GM10248 (cell line): ENCODE results near the gene EME2.

Experiments
- CTCF ChIA-PET: fragments of 300-600 bp; sonication (Branson Sonifier 250); formaldehyde crosslinking; extraction: SDS; loops from one replicate; lab custom pipeline; 2021; ENCODE audit warnings: antibody characterized with exemption; lab: Yijun Ruan, JAX
- POLR2A ChIA-PET: fragments of 350-650 bp; sonication (Branson Sonifier 250); formaldehyde crosslinking; extraction: SDS; loops from one replicate; lab custom pipeline; 2020; ENCODE audit warnings: antibody characterized with exemption; lab: Yijun Ruan, JAX
- DNase-seq: peaks from one replicate; pipeline ENCODE4 v3.0.0; 2012; ENCODE audit errors: extremely low spot score
- TF ChIP-seq, protein P1 (sequence below): IDR thresholded peaks from 2 replicates; pipeline ENCODE4 v1.5.1; 2012; ENCODE audit warnings: mild to moderate bottlenecking, low read depth; ENCODE audit errors: extremely low read depth, missing control alignments, control extremely low read depth

The EME2 gene

DNA sequence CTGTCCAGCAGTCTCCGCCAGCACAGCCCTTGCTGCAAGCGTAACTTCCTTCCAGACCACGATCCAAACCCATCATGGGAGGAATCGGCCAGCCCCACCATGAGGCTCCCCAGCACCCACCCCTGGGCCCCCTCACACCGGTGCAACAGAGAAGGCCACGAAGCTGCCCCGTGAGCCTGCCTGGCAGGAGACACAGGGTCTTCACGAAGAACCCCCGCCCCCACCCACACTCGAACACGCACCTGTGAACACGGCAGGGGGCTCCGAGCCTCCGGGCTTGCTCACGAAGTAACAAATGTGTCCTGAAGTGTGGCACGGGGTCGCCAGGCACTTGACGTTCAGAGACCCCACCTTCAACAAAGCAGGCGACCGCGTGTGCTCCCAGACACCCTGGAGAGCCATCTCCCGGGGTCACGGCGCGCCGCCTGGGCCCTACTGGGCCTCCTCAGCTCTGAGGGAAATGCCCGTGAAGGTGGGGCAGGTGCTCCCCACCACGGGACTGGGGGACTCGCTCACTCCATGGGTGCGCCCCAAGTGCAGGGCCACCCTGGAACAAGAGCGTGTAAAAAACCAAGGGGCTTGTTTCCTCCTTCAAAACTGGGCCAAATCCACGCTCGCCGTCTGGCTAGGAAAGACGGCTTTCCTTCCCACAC is 46.4 kb downstream of the EME2 start:
- CTCF ChIA-PET, result no interaction called here
- DNase-seq, result no peak
- POLR2A ChIA-PET, result no interaction called here
- TF ChIP-seq, protein P1, sequence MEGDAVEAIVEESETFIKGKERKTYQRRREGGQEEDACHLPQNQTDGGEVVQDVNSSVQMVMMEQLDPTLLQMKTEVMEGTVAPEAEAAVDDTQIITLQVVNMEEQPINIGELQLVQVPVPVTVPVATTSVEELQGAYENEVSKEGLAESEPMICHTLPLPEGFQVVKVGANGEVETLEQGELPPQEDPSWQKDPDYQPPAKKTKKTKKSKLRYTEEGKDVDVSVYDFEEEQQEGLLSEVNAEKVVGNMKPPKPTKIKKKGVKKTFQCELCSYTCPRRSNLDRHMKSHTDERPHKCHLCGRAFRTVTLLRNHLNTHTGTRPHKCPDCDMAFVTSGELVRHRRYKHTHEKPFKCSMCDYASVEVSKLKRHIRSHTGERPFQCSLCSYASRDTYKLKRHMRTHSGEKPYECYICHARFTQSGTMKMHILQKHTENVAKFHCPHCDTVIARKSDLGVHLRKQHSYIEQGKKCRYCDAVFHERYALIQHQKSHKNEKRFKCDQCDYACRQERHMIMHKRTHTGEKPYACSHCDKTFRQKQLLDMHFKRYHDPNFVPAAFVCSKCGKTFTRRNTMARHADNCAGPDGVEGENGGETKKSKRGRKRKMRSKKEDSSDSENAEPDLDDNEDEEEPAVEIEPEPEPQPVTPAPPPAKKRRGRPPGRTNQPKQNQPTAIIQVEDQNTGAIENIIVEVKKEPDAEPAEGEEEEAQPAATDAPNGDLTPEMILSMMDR, result no peak

DNA sequence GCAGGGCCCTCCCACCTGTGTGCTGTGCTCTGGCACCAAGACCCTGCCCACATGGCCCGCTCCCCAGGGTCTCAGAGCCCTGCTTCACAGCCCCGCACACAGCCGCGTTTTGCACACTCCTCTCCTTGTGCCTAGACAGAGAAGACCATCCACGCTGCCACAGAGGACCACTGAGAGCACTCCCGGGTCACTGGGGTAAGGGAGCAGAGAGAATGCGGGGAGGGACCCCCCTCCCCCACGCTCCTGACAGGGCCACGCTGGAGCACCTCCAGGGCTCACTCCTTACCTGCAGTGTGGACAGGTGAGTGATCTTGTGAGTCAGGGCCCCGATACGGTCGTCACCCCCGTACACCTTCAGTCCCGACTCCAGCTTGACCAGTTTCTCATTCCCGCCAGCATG is 47.0 kb downstream of the EME2 start:
- ChIA-PET POLR2A (no interaction called here), CTCF (interaction anchor here (1.2 kb wide), 1 partner anchor 9 kb away, joined by 4 read pairs; no protein-coding TSS in a partner anchor)
- no peak for DNase-seq
- TF ChIP-seq, protein P1, result no peak

GRCh38 chr16:1820096-1820945 is 47.7 kb downstream of the EME2 start:
- DNase-seq, result no peak
- TF ChIP-seq, protein P1, result no peak
- ChIA-PET CTCF (interaction anchor here (1.2 kb wide), 1 partner anchor 10 kb away, joined by 4 read pairs; no protein-coding TSS in a partner anchor), POLR2A (no interaction called here)

DNA sequence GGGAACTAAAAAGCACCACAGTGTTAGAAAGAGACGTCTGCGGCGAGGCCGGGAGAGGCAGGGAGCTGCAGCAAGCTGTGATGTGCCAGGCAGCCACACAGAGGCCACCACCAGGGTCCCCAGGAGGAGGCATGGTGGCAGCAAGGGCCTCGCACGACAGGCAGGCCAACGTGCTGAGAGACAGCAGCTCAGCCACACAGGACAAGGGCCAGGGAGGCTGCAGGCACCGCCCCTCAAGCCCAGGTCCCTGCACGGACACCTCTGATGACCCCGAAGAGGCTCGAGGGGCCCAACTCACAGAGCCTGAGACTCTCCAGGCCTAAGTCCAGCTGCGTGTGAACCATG is 48.3 kb downstream of the EME2 start:
- ChIA-PET POLR2A (no interaction called here), CTCF (interaction anchor here (1.2 kb wide), 1 partner anchor 10 kb away, joined by 4 read pairs; no protein-coding TSS in a partner anchor)
- TF ChIP-seq, protein P1, result no peak
- DNase-seq, result no peak

- no peak for DNase-seq
Observed at GRCh38 chr16:1821861-1822611, 49.4 kb downstream of the EME2 start.

More at GRCh38 chr16:1821861-1822611, 49.4 kb downstream of the EME2 start:
- POLR2A ChIA-PET, result no interaction called here
- TF ChIP-seq, protein P1, result no peak
- CTCF ChIA-PET, result no interaction called here
